HFF-Myc (cell line): ENCODE results near the gene CCDC184.

Experiments
- DNase-seq: peaks from one replicate; pipeline ENCODE4 v3.0.0-alpha.2; 2011; ENCODE audit warnings: low read depth; ENCODE audit errors: extremely low read depth
- H3K4me3 ChIP-seq: replicated peaks from 2 replicates; pipeline ENCODE4 v1.5.1; 2011; ENCODE audit warnings: low read depth, mild to moderate bottlenecking, control low read depth, low read length
- CTCF ChIP-seq: IDR thresholded peaks from 2 replicates; pipeline ENCODE4 v1.5.1; 2012; ENCODE audit warnings: mild to moderate bottlenecking, low read depth, low read length, control low read depth; ENCODE audit errors: missing control alignments

The CCDC184 gene

GRCh38 chr12:48179466-48179865, 4.0 kb upstream of the CCDC184 start:
- no peak for DNase-seq
- TF ChIP-seq CTCF = no peak
- no peak overlapping the region for H3K4me3 ChIP-seq

GRCh38 chr12:48180424-48180823, 3.0 kb upstream of the CCDC184 start:
- no peak overlapping the region for H3K4me3 ChIP-seq
- no peak for TF ChIP-seq CTCF
- no peak for DNase-seq

GRCh38 chr12:48180857-48181495, 2.5 kb upstream of the CCDC184 start:
- DNase-seq = no peak
- TF ChIP-seq CTCF = no peak
- H3K4me3 ChIP-seq = no peak overlapping the region

GRCh38 chr12:48182631-48183030, 813 bp upstream of the CCDC184 start:
- H3K4me3 ChIP-seq = peak overlapping the region; percentile 56
- DNase-seq = no peak
- no peak for TF ChIP-seq CTCF

GRCh38 chr12:48183876-48184548, 568 bp downstream of the CCDC184 start:
- no peak for DNase-seq
- TF ChIP-seq CTCF = no peak
- peak overlapping the region; percentile 56 for H3K4me3 ChIP-seq

GRCh38 chr12:48184549-48184922, 1.1 kb downstream of the CCDC184 start:
- no peak for TF ChIP-seq CTCF
- no peak for DNase-seq
- no peak overlapping the region for H3K4me3 ChIP-seq
